ENCODE results near the gene TXNDC2. TPM values are rescaled to one million over a fixed set of nuclear protein-coding genes. Genes with fewer than 3 reads are reported as not detected.

Gene TXNDC2
- total and polyA plus RNA-seq, 9 of the 15 experiments (the other 6 are each of a cell fraction or from before 2014, with no cell fraction given): 1.2 to 4.9 (median 2.3) TPM

- TF ChIP-seq AFF4 (CRISPR knock-in tag; IDR thresholded peaks at IDR 0.05) (no peak), SMARCE1 (IDR thresholded peaks at IDR 0.05) (peak; percentile 66), ZBTB40 (IDR thresholded peaks at IDR 0.05) (peak; percentile 66), ZBTB40 (CRISPR knock-in tag; IDR thresholded peaks at IDR 0.05) (no peak), ZNF75A (CRISPR knock-in tag; IDR thresholded peaks at IDR 0.05) (no peak), HOMEZ (CRISPR knock-in tag; IDR thresholded peaks at IDR 0.05) (no peak), ETS2 (tag; IDR thresholded peaks at IDR 0.05; ENCODE audit: borderline replicate concordance, poor library complexity, severe bottlenecking) (no peak), NFE2 (IDR thresholded peaks at IDR 0.05; ENCODE audit: low read depth) (peak; percentile 22; the same call in 1 of the 2 replicates)
Measured at GRCh38 chr18:9849407-9850283, 36.1 kb upstream of the TXNDC2 start (continued).

Measured in K562 (cell line).